ENCODE data around the gene TTLL13. TPM values are rescaled to one million over a fixed set of nuclear protein-coding genes. Genes with fewer than 3 reads are reported as not detected.

TTLL13 gene
- total and polyA plus RNA-seq, 3 donors from 2014 or later = 6.8 to 30.3 (median 18.0) TPM

DNA sequence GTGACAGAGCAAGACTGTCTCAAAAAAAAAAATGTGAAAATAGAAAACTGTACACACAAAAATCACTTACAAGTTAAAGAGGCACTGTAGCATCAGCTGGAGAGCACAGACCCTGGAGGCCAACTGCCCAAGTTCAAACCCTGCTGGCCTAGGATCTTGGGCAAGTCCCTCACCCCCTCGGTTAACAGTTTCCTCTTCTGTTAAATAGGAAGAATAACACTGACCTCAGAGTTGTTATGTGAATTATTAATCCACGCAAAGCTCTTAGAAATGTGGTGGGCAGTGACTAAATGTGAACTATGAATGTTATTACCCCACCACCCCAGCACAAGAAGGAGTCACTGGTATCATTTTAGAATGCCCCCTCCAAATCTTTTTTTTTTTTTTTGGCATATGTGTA is 26.8 kb upstream of the TTLL13 start:
- intact Hi-C loops (cut with DNase I; ENCODE audit: low total_unique reads) = no loop called here
- Histone ChIP-seq H3K4me1 (no peaks in the 10 kb centered on the region), H3K27ac (no peak overlapping the region), H3K4me3 (no peak overlapping the region), H3K9me3 (no peaks in the 10 kb centered on the region), H3K27me3 (no peaks in the 10 kb centered on the region), H3K36me3 (ENCODE audit: low read depth, missing control alignments) (no peaks in the 10 kb centered on the region)
- 93% methylated on average over 2 of the region's 2 CpGs for WGBS, 2 donors
- no peak for DNase-seq
- TF ChIP-seq, protein P1, sequence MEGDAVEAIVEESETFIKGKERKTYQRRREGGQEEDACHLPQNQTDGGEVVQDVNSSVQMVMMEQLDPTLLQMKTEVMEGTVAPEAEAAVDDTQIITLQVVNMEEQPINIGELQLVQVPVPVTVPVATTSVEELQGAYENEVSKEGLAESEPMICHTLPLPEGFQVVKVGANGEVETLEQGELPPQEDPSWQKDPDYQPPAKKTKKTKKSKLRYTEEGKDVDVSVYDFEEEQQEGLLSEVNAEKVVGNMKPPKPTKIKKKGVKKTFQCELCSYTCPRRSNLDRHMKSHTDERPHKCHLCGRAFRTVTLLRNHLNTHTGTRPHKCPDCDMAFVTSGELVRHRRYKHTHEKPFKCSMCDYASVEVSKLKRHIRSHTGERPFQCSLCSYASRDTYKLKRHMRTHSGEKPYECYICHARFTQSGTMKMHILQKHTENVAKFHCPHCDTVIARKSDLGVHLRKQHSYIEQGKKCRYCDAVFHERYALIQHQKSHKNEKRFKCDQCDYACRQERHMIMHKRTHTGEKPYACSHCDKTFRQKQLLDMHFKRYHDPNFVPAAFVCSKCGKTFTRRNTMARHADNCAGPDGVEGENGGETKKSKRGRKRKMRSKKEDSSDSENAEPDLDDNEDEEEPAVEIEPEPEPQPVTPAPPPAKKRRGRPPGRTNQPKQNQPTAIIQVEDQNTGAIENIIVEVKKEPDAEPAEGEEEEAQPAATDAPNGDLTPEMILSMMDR (IDR thresholded peaks at IDR 0.05) = no peak
- TF ChIP-seq POLR2A (IDR thresholded peaks at IDR 0.05) = no peak

DNA sequence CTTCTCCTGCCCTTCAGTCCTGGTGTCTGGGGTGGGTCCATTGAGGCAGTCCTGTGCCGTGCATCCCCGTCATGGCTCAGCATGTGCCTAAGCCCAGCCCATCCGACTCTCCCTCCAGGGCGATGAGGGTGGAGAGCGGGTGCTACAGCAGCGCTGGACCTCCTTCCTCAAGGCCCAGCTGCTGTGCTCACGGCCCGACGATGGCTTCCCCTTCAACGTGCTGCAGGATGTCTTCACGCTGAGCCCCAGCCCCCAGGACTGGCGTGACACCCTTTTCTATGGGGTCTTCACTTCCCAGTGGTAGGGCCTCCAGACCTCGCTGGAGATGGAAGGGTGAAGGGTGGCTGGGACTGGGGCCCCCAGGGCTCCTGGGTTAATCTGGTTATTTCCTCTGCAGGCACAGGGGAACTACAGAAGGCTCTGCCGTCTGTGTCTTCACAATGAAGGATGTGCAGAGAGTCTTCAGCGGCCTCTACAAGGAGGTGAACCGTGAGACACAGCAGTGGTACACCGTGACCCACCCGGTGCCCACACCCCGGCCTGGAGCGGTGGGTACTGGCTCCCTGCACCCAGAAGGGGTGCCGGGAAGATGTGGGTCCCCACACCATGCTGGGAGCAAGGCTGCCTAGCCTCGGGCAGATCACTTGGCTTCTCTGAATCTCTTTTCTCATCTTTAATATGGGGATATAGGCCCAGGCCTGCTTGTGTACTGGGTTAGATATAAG is 25.8 kb upstream of the TTLL13 start:
- H3K4me3 ChIP-seq = no peak overlapping the region
- TF ChIP-seq POLR2A (IDR thresholded peaks at IDR 0.05) = no peak
- TF ChIP-seq, protein P1 (IDR thresholded peaks at IDR 0.05) = no peak
- no peak overlapping the region for H3K27ac ChIP-seq
- 93 to 95% methylated on average over 9 to 22 of the region's 22 CpGs for WGBS, 2 donors
- DNase-seq = no peak
- H3K27me3 ChIP-seq = no peaks in the 10 kb centered on the region
- no peaks in the 10 kb centered on the region for H3K36me3 ChIP-seq (ENCODE audit: low read depth, missing control alignments)
- H3K9me3 ChIP-seq = no peaks in the 10 kb centered on the region
- intact Hi-C loops (cut with DNase I; ENCODE audit: low total_unique reads) = no loop called here
- H3K4me1 ChIP-seq = no peaks in the 10 kb centered on the region

DNA sequence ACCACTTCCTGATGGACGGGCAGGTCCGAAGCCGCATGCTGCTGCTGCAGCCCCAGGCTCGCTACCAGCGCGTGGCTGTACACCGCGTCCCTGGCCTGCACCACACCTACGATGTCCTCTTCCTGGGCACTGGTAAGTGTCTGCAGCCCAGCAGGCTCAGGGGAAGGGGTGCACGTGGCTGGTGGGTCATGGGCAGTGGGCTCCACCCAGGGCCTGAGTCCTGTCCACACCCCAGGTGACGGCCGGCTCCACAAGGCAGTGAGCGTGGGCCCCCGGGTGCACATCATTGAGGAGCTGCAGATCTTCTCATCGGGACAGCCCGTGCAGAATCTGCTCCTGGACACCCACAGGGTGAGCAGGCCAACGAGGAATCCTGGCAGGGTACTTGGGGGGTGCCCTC is 24.3 kb upstream of the TTLL13 start:
- H3K4me3 ChIP-seq = no peak overlapping the region
- no peak overlapping the region for H3K27ac ChIP-seq
- no peaks in the 10 kb centered on the region for H3K36me3 ChIP-seq (ENCODE audit: low read depth, missing control alignments)
- DNase-seq = no peak
- intact Hi-C loops (cut with DNase I; ENCODE audit: low total_unique reads) = no loop called here
- no peaks in the 10 kb centered on the region for H3K4me1 ChIP-seq
- TF ChIP-seq, protein P1 (IDR thresholded peaks at IDR 0.05) = no peak
- WGBS, 2 donors = 96 to 100% methylated on average over 1 to 17 of the region's 17 CpGs
- H3K9me3 ChIP-seq = no peaks in the 10 kb centered on the region
- H3K27me3 ChIP-seq = no peaks in the 10 kb centered on the region

DNA sequence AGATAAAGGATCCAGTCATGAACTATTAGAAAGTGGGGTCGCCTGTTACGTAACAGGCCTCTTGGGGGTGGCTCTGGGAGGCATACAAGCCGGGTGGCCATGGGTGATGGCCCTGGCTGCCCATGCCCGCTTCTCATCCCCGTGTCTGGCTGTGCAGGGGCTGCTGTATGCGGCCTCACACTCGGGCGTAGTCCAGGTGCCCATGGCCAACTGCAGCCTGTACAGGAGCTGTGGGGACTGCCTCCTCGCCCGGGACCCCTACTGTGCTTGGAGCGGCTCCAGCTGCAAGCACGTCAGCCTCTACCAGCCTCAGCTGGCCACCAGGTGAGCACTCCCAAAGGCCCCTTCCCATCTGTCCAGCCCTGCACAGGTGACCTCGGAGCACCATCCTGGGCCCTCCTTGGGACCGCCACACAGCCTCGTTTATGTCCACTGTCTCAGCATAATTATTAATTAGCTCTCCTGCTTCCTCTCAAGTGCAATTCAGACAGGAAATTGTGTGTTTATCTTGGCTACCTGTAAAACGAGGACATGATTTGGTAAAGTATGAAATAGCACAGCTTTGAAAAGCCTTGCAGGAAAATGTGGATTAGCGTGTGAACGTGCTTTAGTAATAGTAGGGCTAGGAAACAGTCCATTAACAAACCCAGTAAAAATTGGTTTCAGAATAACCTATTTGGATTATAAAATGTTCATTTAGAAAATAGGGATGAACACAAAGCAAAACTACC is 23.7 kb upstream of the TTLL13 start:
- intact Hi-C loops (cut with DNase I; ENCODE audit: low total_unique reads) = no loop called here

More for the DNA sequence above, 23.7 kb upstream of the TTLL13 start:
- Histone ChIP-seq H3K27me3 (no peaks in the 10 kb centered on the region), H3K9me3 (no peaks in the 10 kb centered on the region), H3K27ac (no peak overlapping the region), H3K4me3 (no peak overlapping the region), H3K4me1 (peaks cover 6% of the 10 kb centered on the region), H3K36me3 (ENCODE audit: low read depth, missing control alignments) (no peaks in the 10 kb centered on the region)
- TF ChIP-seq, protein P1 (IDR thresholded peaks at IDR 0.05) = no peak
- no peak for TF ChIP-seq POLR2A (IDR thresholded peaks at IDR 0.05)
- no peak for DNase-seq
- 84 to 87% methylated on average over 10 to 18 of the region's 18 CpGs for WGBS, 2 donors
